ENCODE results near the gene PGAM5. TPM values are rescaled to one million over a fixed set of nuclear protein-coding genes. Genes with fewer than 3 reads are reported as not detected.

PGAM5 gene
- total RNA-seq, 1 experiment from 2014 or later, result 112 TPM

DNA sequence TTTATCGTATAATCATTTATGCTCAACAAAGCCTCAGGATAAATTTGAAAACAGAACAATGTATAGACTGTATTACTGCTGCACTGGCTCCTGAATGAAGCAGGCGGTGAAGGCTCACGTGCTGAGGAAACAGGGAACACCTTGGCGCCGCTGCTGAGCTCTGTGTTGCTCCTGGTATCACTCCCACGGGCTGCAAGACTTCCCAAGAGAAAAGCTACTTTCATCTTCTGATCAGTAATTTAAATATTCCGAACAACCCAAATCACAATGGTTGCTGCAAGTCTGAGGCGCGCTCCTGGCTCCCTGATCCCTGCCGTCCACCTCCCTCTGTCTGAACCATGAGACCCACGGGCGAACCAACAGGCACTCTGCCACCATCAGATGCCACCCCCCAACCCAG, 15.7 kb downstream of the PGAM5 start:
- no peaks in the 10 kb centered on the region; the same call in 1 of the 2 replicates for H3K27me3 Mint-ChIP-seq (ENCODE audit: low read depth)
- WGBS (ENCODE audit: extremely low coverage, insufficient read length, low lambda C conversion rate), result no CpG with 5 or more reads among the region's 12 CpGs
- Histone ChIP-seq H2BK5ac (ENCODE audit: insufficient read length, low read length) (no peak overlapping the region), H3K79me2 (ENCODE audit: insufficient read depth, low read length) (no peaks in the 10 kb centered on the region), H3K4ac (ENCODE audit: low read depth, low read length) (no peak overlapping the region), H4K91ac (ENCODE audit: insufficient read length, low read depth, low read length) (no peak overlapping the region), H3K27me3 (ENCODE audit: insufficient read depth, low read length) (no peaks in the 10 kb centered on the region), H3K23ac (ENCODE audit: insufficient read length, low read depth, low read length) (no peak overlapping the region), H3K4me2 (ENCODE audit: insufficient read depth, insufficient read length, low read length) (no peak overlapping the region), H3K23me2 (ENCODE audit: insufficient read length, low read depth, low read length, poor library complexity, severe bottlenecking) (no peaks in the 10 kb centered on the region), H4K5ac (ENCODE audit: insufficient read length, low read depth, low read length) (no peak overlapping the region), H2AFZ (ENCODE audit: low read length) (no peak overlapping the region), H3T11ph (ENCODE audit: low read length) (no peak overlapping the region), H3K56ac (ENCODE audit: insufficient read length, low read depth, low read length) (no peak overlapping the region), H3K9ac (ENCODE audit: extremely low read depth, insufficient read length, low read length) (no peak overlapping the region), H2AK5ac (ENCODE audit: insufficient read length, low read length) (no peak overlapping the region), H2BK12ac (ENCODE audit: insufficient read length, low read depth, low read length) (no peak overlapping the region), H4K8ac (replicated peaks; ENCODE audit: insufficient read length, low read depth, low read length) (no peak overlapping the region), H2BK120ac (ENCODE audit: low read depth, low read length, poor library complexity, severe bottlenecking) (no peak overlapping the region), H3K9me3 (ENCODE audit: control insufficient read depth, low read depth, low read length) (no peaks in the 10 kb centered on the region), H2BK15ac (ENCODE audit: low read depth, low read length) (no peak overlapping the region), H3K79me1 (ENCODE audit: insufficient read depth, low read depth, low read length, poor library complexity, severe bottlenecking) (no peaks in the 10 kb centered on the region), H2BK20ac (ENCODE audit: low read depth, low read length, poor library complexity, severe bottlenecking) (no peak overlapping the region), H3K14ac (ENCODE audit: insufficient read depth, low read length) (no peak overlapping the region), H3K27ac (ENCODE audit: insufficient read length, low read depth, low read length) (no peak overlapping the region), H3K4me1 (ENCODE audit: insufficient read depth, low read length) (no peaks in the 10 kb centered on the region), H4K20me1 (ENCODE audit: control insufficient read depth, insufficient read depth, insufficient read length) (no peaks in the 10 kb centered on the region), H3K18ac (ENCODE audit: insufficient read length, low read depth, low read length) (no peak overlapping the region)
- peaks cover 63 to 96% (median 79%) of the 10 kb centered on the region in 3 experiments for H3K36me3 Mint-ChIP-seq (ENCODE audit: insufficient read depth in 1 of 3, low read depth in 3 of 3)
- no peak for DNase-seq
- H3K9me3 Mint-ChIP-seq, result peaks cover 13 to 16% of the 10 kb centered on the region in 2 experiments
- TF ChIP-seq CTCF (conservative IDR thresholded peaks at IDR 0.05), result no peak
- no peak overlapping the region for H3K27ac Mint-ChIP-seq
- H3K4me1 Mint-ChIP-seq, result no peaks in the 10 kb centered on the region
- H3K4me3 Mint-ChIP-seq, result no peak overlapping the region

Measured in H9 (cell line).